ENCODE measurements around the gene ABCD3.
A peak's percentile ranks its signal among the peaks of the same experiment; 100 is the strongest.

ABCD3 gene

GRCh38 chr1:94471271-94471670 is 53.1 kb downstream of the ABCD3 start:
- CTCF ChIA-PET: interaction anchor here (0.7 kb wide), 1 partner anchor 334 kb away, joined by 8 read pairs; no protein-coding TSS in a partner anchor
- POLR2A ChIA-PET: no interaction called here
- TF ChIP-seq SUZ12 (IDR thresholded peaks at IDR 0.05): no peak
- TF ChIP-seq LEF1 (IDR thresholded peaks at IDR 0.05; ENCODE audit: borderline replicate concordance): no peak
- no peak for TF ChIP-seq HDGF (IDR thresholded peaks at IDR 0.05; ENCODE audit: borderline replicate concordance)
- no peak for TF ChIP-seq FOXA1 (IDR thresholded peaks at IDR 0.05)
- TF ChIP-seq SP1 (IDR thresholded peaks at IDR 0.05): no peak
- no peak for TF ChIP-seq NFRKB (IDR thresholded peaks at IDR 0.05)
- DNase-seq (ENCODE audit: extremely low spot score): no peak

DNA sequence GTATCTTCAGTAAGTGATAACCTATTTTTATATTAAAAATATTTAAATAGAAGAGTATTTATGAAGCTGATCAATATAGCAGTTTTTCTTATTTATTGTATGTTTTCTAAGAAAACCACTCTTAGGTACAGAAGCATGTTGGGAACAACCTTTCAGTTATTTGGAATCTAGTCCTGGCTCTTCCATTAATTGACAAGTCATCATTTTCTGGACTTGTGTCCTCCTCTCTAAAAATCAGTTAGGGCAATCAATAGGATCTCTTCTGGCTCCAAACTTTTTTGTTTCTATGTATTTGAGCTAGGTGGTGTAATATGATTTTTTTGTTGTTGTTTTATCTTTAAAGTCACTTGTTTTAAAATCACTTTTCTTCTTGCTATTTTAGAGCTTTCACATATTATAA is 57.0 kb downstream of the ABCD3 start:
- POLR2A ChIA-PET: interaction anchor here (0.6 kb wide), 1 partner anchor 67 kb away, joined by 3 read pairs; no protein-coding TSS in a partner anchor
- DNase-seq (ENCODE audit: extremely low spot score): no peak
- CTCF ChIA-PET: interaction anchor here (0.6 kb wide), 1 partner anchor 150 kb away, joined by 3 read pairs; no protein-coding TSS in a partner anchor
- TF ChIP-seq ZNF384 (IDR thresholded peaks at IDR 0.05) (no peak), ELF4 (IDR thresholded peaks at IDR 0.05) (no peak), CTBP1 (IDR thresholded peaks at IDR 0.05; ENCODE audit: borderline replicate concordance) (no peak), LEF1 (IDR thresholded peaks at IDR 0.05; ENCODE audit: borderline replicate concordance) (no peak), HDGF (IDR thresholded peaks at IDR 0.05; ENCODE audit: borderline replicate concordance) (no peak)

GRCh38 chr1:94479682-94480081 is 61.5 kb downstream of the ABCD3 start:
- DNase-seq (ENCODE audit: extremely low spot score): no peak
- TF ChIP-seq TARDBP (IDR thresholded peaks at IDR 0.05): no peak
- TF ChIP-seq HDGF (IDR thresholded peaks at IDR 0.05; ENCODE audit: borderline replicate concordance): no peak
- no peak for TF ChIP-seq SP1 (IDR thresholded peaks at IDR 0.05)
- TF ChIP-seq SUZ12 (IDR thresholded peaks at IDR 0.05): no peak
- no peak for TF ChIP-seq ELF4 (IDR thresholded peaks at IDR 0.05)
- no peak for TF ChIP-seq NFRKB (IDR thresholded peaks at IDR 0.05)
- no peak for TF ChIP-seq ZNF384 (IDR thresholded peaks at IDR 0.05)
- no peak for TF ChIP-seq FOXM1 (IDR thresholded peaks at IDR 0.05; ENCODE audit: borderline replicate concordance)
- no peak for TF ChIP-seq LEF1 (IDR thresholded peaks at IDR 0.05; ENCODE audit: borderline replicate concordance)
- no peak for TF ChIP-seq BHLHE40 (IDR thresholded peaks at IDR 0.05; ENCODE audit: borderline replicate concordance)
- TF ChIP-seq, protein P1, sequence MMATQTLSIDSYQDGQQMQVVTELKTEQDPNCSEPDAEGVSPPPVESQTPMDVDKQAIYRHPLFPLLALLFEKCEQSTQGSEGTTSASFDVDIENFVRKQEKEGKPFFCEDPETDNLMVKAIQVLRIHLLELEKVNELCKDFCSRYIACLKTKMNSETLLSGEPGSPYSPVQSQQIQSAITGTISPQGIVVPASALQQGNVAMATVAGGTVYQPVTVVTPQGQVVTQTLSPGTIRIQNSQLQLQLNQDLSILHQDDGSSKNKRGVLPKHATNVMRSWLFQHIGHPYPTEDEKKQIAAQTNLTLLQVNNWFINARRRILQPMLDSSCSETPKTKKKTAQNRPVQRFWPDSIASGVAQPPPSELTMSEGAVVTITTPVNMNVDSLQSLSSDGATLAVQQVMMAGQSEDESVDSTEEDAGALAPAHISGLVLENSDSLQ (IDR thresholded peaks at IDR 0.05): no peak
- TF ChIP-seq CTBP1 (IDR thresholded peaks at IDR 0.05; ENCODE audit: borderline replicate concordance): no peak
- TF ChIP-seq L3MBTL2 (conservative IDR thresholded peaks at IDR 0.05): no peak
- CTCF ChIA-PET: interaction anchor here (1.6 to 2.7 kb wide), 2 partner anchors 326 to 440 kb away, joined by 4 to 13 read pairs; no protein-coding TSS in a partner anchor
- POLR2A ChIA-PET: no interaction called here

GRCh38 chr1:94481473-94481933 is 63.3 kb downstream of the ABCD3 start:
- DNase-seq (ENCODE audit: extremely low spot score): peak; percentile 80
- ChIA-PET POLR2A (no interaction called here), CTCF (interaction anchor here (0.6 to 2.7 kb wide), 3 partner anchors 18 to 324 kb away, joined by 5 to 13 read pairs (median 5); no protein-coding TSS in a partner anchor)
- no peak for TF ChIP-seq HDGF (IDR thresholded peaks at IDR 0.05; ENCODE audit: borderline replicate concordance)
- TF ChIP-seq FOXK2 (IDR thresholded peaks at IDR 0.05): no peak
- TF ChIP-seq TARDBP (IDR thresholded peaks at IDR 0.05): no peak
- TF ChIP-seq ZNF384 (IDR thresholded peaks at IDR 0.05): no peak
- TF ChIP-seq NFRKB (IDR thresholded peaks at IDR 0.05): no peak
- no peak for TF ChIP-seq FOXA1 (IDR thresholded peaks at IDR 0.05)
- no peak for TF ChIP-seq L3MBTL2 (conservative IDR thresholded peaks at IDR 0.05)
- TF ChIP-seq SP1 (IDR thresholded peaks at IDR 0.05): no peak
- TF ChIP-seq ELF4 (IDR thresholded peaks at IDR 0.05): no peak
- TF ChIP-seq ARNT (IDR thresholded peaks at IDR 0.05): no peak

GRCh38 chr1:94486990-94487389 is 68.8 kb downstream of the ABCD3 start:
- DNase-seq (ENCODE audit: extremely low spot score): no peak
- POLR2A ChIA-PET: no interaction called here
- TF ChIP-seq FOXM1 (IDR thresholded peaks at IDR 0.05; ENCODE audit: borderline replicate concordance) (no peak), NFRKB (IDR thresholded peaks at IDR 0.05) (no peak), TARDBP (IDR thresholded peaks at IDR 0.05) (no peak), ARNT (IDR thresholded peaks at IDR 0.05) (no peak), LEF1 (IDR thresholded peaks at IDR 0.05; ENCODE audit: borderline replicate concordance) (no peak), ZNF384 (IDR thresholded peaks at IDR 0.05) (no peak), FOXK2 (IDR thresholded peaks at IDR 0.05) (no peak), BHLHE40 (IDR thresholded peaks at IDR 0.05; ENCODE audit: borderline replicate concordance) (no peak), ELF4 (IDR thresholded peaks at IDR 0.05) (no peak), HDGF (IDR thresholded peaks at IDR 0.05; ENCODE audit: borderline replicate concordance) (no peak), SUZ12 (IDR thresholded peaks at IDR 0.05) (no peak), CTBP1 (IDR thresholded peaks at IDR 0.05; ENCODE audit: borderline replicate concordance) (no peak), SP1 (IDR thresholded peaks at IDR 0.05) (no peak), L3MBTL2 (conservative IDR thresholded peaks at IDR 0.05) (no peak), FOXA1 (IDR thresholded peaks at IDR 0.05) (no peak)
- TF ChIP-seq, protein P1 (IDR thresholded peaks at IDR 0.05): no peak
- CTCF ChIA-PET: no interaction called here

DNA sequence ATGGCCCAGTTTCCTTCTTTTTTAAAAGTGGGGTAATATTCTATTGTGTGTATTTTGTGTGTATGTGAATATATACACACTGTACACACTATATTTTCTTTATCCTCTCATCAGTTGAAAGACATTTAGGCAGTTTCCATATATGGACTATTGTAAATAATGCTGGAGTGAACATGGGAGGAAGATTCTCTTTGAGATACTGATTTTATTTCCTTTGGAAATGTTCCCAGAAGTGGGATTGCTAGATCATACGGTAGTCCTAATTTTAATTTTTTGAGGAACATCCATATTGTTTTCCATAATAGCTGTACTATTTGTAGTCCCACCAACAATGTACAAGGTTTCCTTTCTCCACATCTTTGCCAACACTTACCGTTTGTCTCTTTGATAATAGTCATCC is 72.4 kb downstream of the ABCD3 start:
- TF ChIP-seq SP1 (IDR thresholded peaks at IDR 0.05) (no peak), CTBP1 (IDR thresholded peaks at IDR 0.05; ENCODE audit: borderline replicate concordance) (no peak), L3MBTL2 (conservative IDR thresholded peaks at IDR 0.05) (no peak), ZNF384 (IDR thresholded peaks at IDR 0.05) (no peak), FOXM1 (IDR thresholded peaks at IDR 0.05; ENCODE audit: borderline replicate concordance) (no peak), FOXK2 (IDR thresholded peaks at IDR 0.05) (no peak), LEF1 (IDR thresholded peaks at IDR 0.05; ENCODE audit: borderline replicate concordance) (no peak), HDGF (IDR thresholded peaks at IDR 0.05; ENCODE audit: borderline replicate concordance) (no peak), SUZ12 (IDR thresholded peaks at IDR 0.05) (no peak), ELF4 (IDR thresholded peaks at IDR 0.05) (no peak), BHLHE40 (IDR thresholded peaks at IDR 0.05; ENCODE audit: borderline replicate concordance) (no peak), FOXA1 (IDR thresholded peaks at IDR 0.05) (no peak), NFRKB (IDR thresholded peaks at IDR 0.05) (no peak)
- TF ChIP-seq, protein P1 (IDR thresholded peaks at IDR 0.05): no peak
- ChIA-PET POLR2A (no interaction called here), CTCF (no interaction called here)

More for the DNA sequence above, 72.4 kb downstream of the ABCD3 start:
- DNase-seq (ENCODE audit: extremely low spot score): no peak

All from HEK293T (cell line).